Central memory CD8-positive, alpha-beta T cell (primary cell): ENCODE measurements around the gene MAP2K4.

ENCODE experiments used
- ATAC-seq: fragments of 150-1000 bp; cut with Tn5 transposase; replicated peaks from 2 replicates; pipeline ENCODE4 v1.10.0; 2022; ENCODE audit warnings: mild to moderate bottlenecking, moderate FRiP score, moderate number of reproducible peaks; ENCODE audit not compliant: poor library complexity, severe bottlenecking; ENCODE audit errors: extremely low read depth
- DNase-seq, 2 donors: peaks; one replicate each; pipeline ENCODE4 v3.0.0; 2021; ENCODE audit warnings: low spot score in 2 of 2
- H3K27ac Mint-ChIP-seq: one replicate; pipeline ENCODE4 v1.8.0; 2022; ENCODE audit warnings: low read depth, mild to moderate bottlenecking, moderate library complexity, mixed read lengths
- H3K27me3 Mint-ChIP-seq: one replicate; pipeline ENCODE4 v1.8.0; 2022; ENCODE audit warnings: mixed read lengths
- H3K36me3 Mint-ChIP-seq: one replicate; pipeline ENCODE4 v1.8.0; 2022; ENCODE audit warnings: mild to moderate bottlenecking, moderate library complexity, mixed read lengths; ENCODE audit not compliant: insufficient read depth
- H3K4me1 Mint-ChIP-seq: one replicate; pipeline ENCODE4 v1.8.0; 2022; ENCODE audit warnings: mixed read lengths
- H3K4me3 Mint-ChIP-seq: one replicate; pipeline ENCODE4 v1.8.0; 2022; ENCODE audit warnings: mild to moderate bottlenecking, moderate library complexity, mixed read lengths
- H3K9me3 Mint-ChIP-seq: one replicate; pipeline ENCODE4 v1.8.0; 2022; ENCODE audit warnings: mixed read lengths

MAP2K4 gene

DNA sequence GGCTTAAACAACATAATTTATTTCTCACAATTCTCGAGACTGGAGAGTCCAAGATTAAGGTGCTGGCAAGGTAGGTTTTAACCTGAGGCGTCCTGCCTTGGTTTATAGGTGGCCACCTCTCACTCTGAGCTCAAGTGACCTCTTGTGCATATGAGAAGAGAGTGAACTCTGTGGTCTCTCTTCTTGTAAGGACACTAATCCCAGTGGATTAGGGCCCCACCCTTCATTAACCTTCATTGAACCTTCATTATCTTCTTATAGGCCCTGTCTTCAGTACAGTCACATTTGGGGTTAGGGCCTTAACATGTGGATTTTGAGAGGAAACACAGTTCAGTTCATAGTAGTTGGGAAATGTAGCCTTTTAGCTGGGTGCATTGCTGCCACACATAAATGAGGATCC lies 57.1 kb downstream of the MAP2K4 start:
- Mint-ChIP-seq H3K36me3 (peaks cover 20% of the 10 kb centered on the region), H3K9me3 (no peaks in the 10 kb centered on the region), H3K4me3 (no peak overlapping the region), H3K27ac (no peak overlapping the region), H3K27me3 (no peaks in the 10 kb centered on the region), H3K4me1 (peaks cover 25% of the 10 kb centered on the region)
- no peak for DNase-seq
- ATAC-seq: no peak

DNA sequence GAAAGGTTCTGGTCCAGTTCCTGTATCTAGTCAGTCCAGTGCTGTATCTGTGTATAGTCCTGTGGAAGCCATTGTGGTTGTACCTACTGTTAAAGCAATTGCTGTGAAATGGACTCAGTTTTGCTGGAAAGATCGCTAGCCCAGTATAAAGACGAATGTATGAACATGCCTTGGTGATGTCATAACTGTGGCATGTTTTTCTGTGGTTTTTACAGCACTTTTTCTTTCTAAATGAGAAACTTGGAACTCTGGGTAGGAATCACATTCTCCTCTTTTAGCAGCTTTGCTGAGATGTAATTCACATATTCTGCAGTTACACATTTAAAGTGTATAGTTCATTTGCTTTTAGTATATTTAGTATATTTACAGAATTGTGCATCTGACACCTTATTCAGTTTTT lies 58.1 kb downstream of the MAP2K4 start:
- no peaks in the 10 kb centered on the region for H3K9me3 Mint-ChIP-seq
- no peak overlapping the region for H3K27ac Mint-ChIP-seq
- H3K36me3 Mint-ChIP-seq: peaks cover 22% of the 10 kb centered on the region
- peaks cover 25% of the 10 kb centered on the region for H3K4me1 Mint-ChIP-seq
- DNase-seq (no peak), ATAC-seq (no peak)
- no peaks in the 10 kb centered on the region for H3K27me3 Mint-ChIP-seq
- H3K4me3 Mint-ChIP-seq: no peak overlapping the region

DNA sequence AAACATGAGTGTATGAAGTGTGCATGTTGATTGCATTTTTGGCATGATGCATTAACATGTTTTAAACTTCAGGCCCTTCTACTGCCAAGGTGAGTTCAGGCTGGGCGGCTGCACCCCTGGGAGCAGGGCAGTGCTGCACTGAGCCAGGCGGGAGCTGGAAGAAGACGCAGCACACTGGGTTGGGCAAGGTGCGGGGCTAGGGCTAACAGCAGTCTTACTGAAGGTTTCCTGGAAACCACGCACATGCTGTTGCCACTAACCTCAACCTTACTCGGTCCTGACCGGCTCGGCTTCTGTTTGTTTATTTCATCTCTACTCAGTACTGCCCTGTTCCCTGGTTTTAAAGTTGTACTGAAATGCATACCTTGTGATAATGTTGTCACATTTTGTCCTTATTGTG lies 61.0 kb downstream of the MAP2K4 start:
- Mint-ChIP-seq H3K4me3 (no peak overlapping the region), H3K9me3 (no peaks in the 10 kb centered on the region), H3K27ac (no peak overlapping the region)

DNA sequence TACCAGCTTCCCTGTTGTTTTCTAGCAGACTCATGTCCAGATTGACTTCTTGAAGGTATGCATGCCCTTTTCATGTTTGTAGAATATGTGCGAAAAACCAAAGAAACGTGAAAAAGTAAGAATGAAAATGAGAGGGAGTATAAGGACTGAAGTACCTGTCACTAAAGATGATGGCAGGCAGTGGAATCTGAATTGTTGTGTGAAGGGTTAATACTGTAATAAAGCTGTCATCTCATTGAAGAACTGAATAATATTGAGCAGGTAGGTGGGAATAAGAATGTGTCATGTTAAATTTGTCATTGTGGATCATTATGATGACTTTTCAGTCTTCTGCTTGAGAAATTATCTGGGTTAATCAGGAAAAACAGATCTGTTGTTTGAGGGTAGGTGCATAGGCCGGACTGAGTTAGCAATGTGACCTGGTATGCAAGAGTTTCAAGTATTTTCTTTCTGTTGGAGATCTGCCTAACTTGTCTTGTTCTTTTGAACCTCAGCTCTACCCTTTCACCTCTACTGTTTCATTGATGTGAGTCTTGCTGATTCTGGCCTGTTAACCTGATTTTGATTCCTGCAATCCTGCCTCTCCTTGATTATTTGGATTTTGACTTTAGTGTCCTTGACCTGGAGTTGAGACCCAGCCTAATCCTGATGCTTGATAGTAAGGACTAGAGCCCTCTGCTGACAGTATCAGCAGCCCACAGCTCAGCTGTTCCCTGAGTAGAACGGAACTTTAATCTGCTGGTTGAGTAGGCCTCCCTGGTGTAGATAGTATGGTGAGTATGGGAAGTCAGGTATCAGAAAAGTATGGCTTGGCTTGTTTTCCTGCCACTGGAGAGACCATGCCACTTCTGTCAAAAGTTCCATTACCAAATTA lies 64.6 kb downstream of the MAP2K4 start:
- Mint-ChIP-seq H3K27me3 (no peaks in the 10 kb centered on the region), H3K36me3 (peaks cover 11% of the 10 kb centered on the region), H3K4me3 (no peak overlapping the region), H3K27ac (no peak overlapping the region), H3K9me3 (no peaks in the 10 kb centered on the region), H3K4me1 (peaks cover 41% of the 10 kb centered on the region)
- ATAC-seq: no peak
- no peak for DNase-seq

More for the DNA sequence above, 61.0 kb downstream of the MAP2K4 start:
- H3K4me1 Mint-ChIP-seq: peaks cover 30% of the 10 kb centered on the region
- H3K36me3 Mint-ChIP-seq: peaks cover 9% of the 10 kb centered on the region
- DNase-seq (no peak), ATAC-seq (no peak)
- no peaks in the 10 kb centered on the region for H3K27me3 Mint-ChIP-seq

DNA sequence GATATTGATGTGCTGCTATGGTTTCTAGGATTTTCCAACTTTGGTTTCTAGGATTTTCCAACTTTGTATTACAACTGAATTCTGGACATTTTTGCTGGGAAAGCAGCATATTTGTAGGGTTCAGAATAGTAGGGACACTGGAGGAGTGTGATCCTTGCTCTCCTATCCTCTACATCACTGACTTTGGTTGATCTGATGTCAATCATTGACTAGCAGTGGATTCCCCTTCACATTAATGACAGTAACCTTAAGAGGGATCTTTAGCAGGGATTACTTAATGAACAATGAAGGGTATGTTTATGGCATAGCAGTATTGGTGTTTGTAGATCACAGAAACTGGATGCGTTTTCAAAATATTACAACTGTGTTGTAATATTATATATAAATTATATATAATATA lies 67.4 kb downstream of the MAP2K4 start:
- Mint-ChIP-seq H3K36me3 (peaks cover 8% of the 10 kb centered on the region), H3K27ac (no peak overlapping the region), H3K9me3 (no peaks in the 10 kb centered on the region), H3K4me3 (no peak overlapping the region), H3K27me3 (no peaks in the 10 kb centered on the region), H3K4me1 (peaks cover 41% of the 10 kb centered on the region)
- DNase-seq: no peak
- ATAC-seq: no peak

DNA sequence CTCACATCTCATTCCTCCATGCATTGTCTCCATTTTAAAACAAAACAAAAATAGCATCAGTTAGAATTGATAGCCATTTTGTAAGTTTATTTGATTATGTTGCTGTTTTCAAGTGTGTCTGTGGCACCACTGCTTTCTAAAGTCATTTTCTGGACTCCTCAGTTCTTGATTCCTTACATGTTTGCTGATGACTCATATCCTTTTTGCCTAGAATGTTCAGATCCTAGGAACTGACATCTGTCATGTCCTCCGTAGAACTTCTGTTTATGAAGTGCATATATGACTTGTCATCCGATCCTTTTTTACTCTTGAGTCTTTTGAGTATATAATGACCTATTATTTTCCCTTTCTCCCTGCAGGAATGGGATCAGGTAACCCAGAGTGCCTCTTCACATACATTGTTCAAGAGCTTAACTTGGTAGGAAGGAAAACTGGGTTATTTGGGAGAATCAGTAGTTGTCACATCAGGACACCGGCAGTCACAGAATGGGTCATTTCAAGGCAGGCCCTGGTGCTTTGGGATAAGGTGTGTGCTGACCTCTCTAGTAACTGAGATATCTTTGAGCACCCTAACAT lies 69.2 kb downstream of the MAP2K4 start:
- DNase-seq: no peak
- Mint-ChIP-seq H3K36me3 (peaks cover 6% of the 10 kb centered on the region), H3K4me1 (peaks cover 36% of the 10 kb centered on the region), H3K27me3 (no peaks in the 10 kb centered on the region), H3K4me3 (no peak overlapping the region), H3K9me3 (no peaks in the 10 kb centered on the region), H3K27ac (no peak overlapping the region)
- ATAC-seq: no peak

DNA sequence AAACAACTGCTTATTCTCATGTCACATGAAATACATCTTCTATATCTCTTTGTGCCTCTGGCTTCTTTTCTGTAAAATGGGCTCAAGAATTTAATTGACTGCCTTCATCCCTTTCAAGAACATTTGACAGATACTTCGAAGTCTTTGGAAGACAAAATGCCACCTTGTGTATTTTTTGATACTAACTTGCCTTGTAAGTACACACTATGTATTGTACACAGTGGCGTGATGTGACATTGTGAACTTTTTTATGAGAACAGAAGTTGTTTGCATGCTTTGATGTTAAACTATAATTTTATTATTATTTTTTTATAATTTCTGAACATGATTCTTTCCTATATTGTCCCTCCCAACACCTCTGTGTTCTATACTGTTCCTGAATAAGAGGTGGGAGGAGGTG lies 73.7 kb downstream of the MAP2K4 start:
- Mint-ChIP-seq H3K36me3 (peaks cover 15% of the 10 kb centered on the region), H3K9me3 (no peaks in the 10 kb centered on the region), H3K27me3 (no peaks in the 10 kb centered on the region), H3K4me1 (peaks cover 12% of the 10 kb centered on the region), H3K27ac (no peak overlapping the region), H3K4me3 (no peak overlapping the region)
- DNase-seq (no peak), ATAC-seq (no peak)

DNA sequence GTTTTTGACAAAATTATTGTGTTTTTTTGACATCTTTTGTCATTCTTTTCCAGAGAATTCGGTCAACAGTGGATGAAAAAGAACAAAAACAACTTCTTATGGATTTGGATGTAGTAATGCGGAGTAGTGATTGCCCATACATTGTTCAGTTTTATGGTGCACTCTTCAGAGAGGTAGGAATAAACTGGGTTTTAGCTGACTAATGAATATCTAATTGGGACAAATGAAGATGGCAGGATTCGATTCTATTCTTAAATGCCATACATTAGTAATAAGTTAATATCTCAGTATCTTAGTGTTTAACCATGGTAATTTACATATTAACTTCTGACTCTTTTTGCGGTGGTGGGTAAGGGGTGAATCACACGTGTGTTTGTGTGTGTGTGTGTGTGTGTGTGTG lies 74.8 kb downstream of the MAP2K4 start:
- no peak for DNase-seq
- no peak overlapping the region for H3K4me3 Mint-ChIP-seq
- no peaks in the 10 kb centered on the region for H3K9me3 Mint-ChIP-seq
- H3K27ac Mint-ChIP-seq: no peak overlapping the region
- no peak for ATAC-seq
- H3K4me1 Mint-ChIP-seq: peaks cover 14% of the 10 kb centered on the region
- H3K36me3 Mint-ChIP-seq: peaks cover 15% of the 10 kb centered on the region
- H3K27me3 Mint-ChIP-seq: no peaks in the 10 kb centered on the region

DNA sequence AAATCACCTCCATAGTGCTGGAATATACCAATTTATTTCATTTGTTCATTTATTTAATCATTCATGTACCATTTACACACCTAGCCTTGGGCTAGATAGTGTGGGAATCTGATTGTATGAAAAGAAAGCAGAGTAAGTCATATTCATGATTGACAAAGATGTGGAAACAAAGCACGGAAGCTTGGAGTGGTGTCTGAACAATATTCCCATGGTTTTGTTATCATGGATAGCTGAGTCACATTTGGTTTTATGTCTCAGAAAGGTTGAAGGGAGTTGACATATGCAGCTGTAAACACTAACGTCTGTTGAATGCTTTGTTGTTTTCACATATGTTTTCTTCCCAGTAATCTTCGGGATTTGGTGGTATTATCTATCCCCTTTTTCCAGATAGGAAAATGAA lies 76.6 kb downstream of the MAP2K4 start:
- DNase-seq (no peak), ATAC-seq (no peak)
- H3K4me3 Mint-ChIP-seq: no peak overlapping the region
- H3K36me3 Mint-ChIP-seq: peaks cover 15% of the 10 kb centered on the region
- peaks cover 21% of the 10 kb centered on the region for H3K4me1 Mint-ChIP-seq
- H3K27me3 Mint-ChIP-seq: no peaks in the 10 kb centered on the region
- no peak overlapping the region for H3K27ac Mint-ChIP-seq
- H3K9me3 Mint-ChIP-seq: no peaks in the 10 kb centered on the region

DNA sequence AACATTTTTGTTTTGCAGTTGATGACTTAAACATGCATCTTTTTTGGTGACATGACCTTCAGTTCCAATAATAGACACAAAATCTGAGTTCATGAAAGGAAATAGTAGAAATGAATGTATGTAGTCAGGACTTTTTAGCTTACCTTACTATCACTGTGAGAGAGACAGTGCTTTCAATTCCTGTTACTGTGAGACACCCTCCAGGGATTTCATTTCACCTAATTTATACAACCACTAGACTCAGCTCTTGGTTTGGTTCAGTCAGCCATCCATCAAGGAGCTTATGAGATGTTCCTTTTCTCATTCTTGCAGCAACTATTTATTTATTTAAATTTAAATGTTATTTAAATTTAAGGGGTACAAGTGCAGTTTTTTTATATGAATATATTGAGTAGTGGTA lies 77.9 kb downstream of the MAP2K4 start:
- H3K4me3 Mint-ChIP-seq: no peak overlapping the region
- H3K4me1 Mint-ChIP-seq: peaks cover 27% of the 10 kb centered on the region
- H3K27ac Mint-ChIP-seq: no peak overlapping the region
- H3K36me3 Mint-ChIP-seq: peaks cover 14% of the 10 kb centered on the region
- DNase-seq: no peak
- no peak for ATAC-seq
- no peaks in the 10 kb centered on the region for H3K27me3 Mint-ChIP-seq
- H3K9me3 Mint-ChIP-seq: no peaks in the 10 kb centered on the region

DNA sequence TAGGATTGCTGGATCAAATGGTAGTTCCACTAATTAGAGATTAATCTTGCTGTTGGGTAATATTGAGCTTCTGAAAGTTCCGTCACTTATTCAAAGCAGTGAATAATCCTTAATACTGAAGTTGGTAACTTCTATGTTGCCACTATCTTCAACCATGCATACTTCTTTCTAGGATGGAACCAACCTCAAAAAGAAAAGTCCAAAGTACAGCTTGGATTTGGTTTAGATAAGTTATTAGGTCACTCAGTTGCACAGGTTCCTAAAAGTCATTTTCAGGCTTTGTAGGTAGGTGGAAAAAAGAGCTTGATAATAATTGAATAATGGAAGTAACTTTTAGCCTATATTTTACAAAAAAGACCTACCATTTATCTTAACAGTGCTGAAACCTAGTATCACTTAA lies 78.7 kb downstream of the MAP2K4 start:
- Mint-ChIP-seq H3K27ac (no peak overlapping the region), H3K4me1 (peaks cover 29% of the 10 kb centered on the region), H3K4me3 (no peak overlapping the region), H3K36me3 (peaks cover 14% of the 10 kb centered on the region), H3K9me3 (no peaks in the 10 kb centered on the region), H3K27me3 (no peaks in the 10 kb centered on the region)
- no peak for ATAC-seq
- DNase-seq: no peak

DNA sequence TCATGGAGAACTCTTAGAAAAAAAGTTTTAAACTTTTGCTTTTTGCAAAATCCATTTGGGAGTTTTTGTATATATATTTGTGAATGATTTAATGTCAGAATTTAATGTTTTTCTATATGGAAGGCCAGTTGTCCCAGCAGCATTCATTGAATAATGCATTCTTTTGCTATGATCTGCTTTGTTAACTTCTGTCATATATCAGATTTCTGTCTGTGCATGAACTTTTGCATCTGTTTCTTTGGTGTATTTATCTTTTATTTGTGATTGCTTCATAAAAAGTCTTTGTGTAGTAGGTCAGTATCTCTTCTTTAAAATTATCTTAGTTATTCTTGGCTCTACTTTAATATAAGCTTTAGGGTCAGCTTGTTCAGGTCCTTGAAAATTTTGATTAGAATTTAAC lies 84.2 kb downstream of the MAP2K4 start:
- DNase-seq: no peak
- no peak for ATAC-seq
- Mint-ChIP-seq H3K36me3 (peaks cover 8% of the 10 kb centered on the region), H3K9me3 (no peaks in the 10 kb centered on the region), H3K27ac (no peak overlapping the region), H3K4me1 (peaks cover 28% of the 10 kb centered on the region), H3K4me3 (no peak overlapping the region), H3K27me3 (no peaks in the 10 kb centered on the region)

DNA sequence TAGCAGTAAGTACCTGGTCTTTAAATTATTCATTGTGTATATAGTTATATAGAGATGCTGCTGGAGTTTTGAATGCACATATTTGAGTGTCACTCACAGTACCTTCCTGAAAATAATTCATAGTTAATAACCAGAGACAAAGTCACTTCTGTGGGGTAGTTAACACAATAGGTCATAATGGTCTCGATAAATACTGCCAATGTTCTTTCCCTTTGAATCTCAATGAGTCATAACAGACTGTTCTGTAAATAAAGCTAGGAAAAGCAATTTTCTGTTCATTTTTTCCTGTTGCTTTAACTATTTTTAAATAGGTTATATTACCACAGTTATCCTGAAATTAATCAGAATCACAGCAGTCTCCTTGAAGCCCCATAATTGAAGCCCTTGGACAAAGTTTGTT lies 87.2 kb downstream of the MAP2K4 start:
- DNase-seq: no peak

More for the DNA sequence above, 87.2 kb downstream of the MAP2K4 start:
- Mint-ChIP-seq H3K27ac (no peak overlapping the region), H3K9me3 (no peaks in the 10 kb centered on the region), H3K4me1 (peaks cover 15% of the 10 kb centered on the region), H3K4me3 (no peak overlapping the region), H3K36me3 (peaks cover 20% of the 10 kb centered on the region), H3K27me3 (no peaks in the 10 kb centered on the region)
- no peak for ATAC-seq
